HEK293 (cell line): Measurements from ENCODE around the gene LRRC49.

Experiments used
- ZNF140 ChIP-seq: fragments of 450-650 bp; formaldehyde crosslinking; IDR thresholded peaks from 2 replicates; pipeline ENCODE4 v1.5.1; 2016; ENCODE audit warnings: missing biosample characterization, missing genetic modification characterization
- ZNF292 ChIP-seq: fragments of 450-650 bp; formaldehyde crosslinking; IDR thresholded peaks from 2 replicates; pipeline ENCODE4 v1.5.1; 2016; ENCODE audit warnings: low read depth, missing biosample characterization, missing genetic modification characterization, borderline replicate concordance
- TF ChIP-seq, protein P1 (sequence below): fragments of 450-650 bp; formaldehyde crosslinking; IDR thresholded peaks from 2 replicates; pipeline ENCODE4 v1.5.1; 2016; ENCODE audit warnings: missing biosample characterization, missing genetic modification characterization

DNA sequence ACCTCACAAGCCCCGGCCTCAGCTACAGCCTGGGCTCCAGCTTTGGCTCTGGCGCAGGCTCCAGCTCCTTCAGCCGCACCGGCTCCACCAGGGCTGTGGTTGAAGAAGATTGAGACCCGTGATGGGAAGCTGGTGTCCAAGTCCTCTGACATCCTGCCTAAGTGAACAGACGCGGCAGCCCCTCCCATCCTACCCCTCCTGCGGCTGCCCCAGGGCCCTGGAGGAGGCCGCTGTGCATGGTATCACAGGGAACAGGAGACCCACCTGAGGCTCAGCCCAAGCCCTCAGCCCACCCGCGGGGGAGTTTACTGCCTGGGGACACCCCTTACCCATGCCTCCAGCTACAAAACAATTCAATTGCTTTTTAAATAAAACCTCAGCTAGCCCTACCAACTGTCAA is 32.6 kb upstream of the LRRC49 start:
- TF ChIP-seq, protein P1, sequence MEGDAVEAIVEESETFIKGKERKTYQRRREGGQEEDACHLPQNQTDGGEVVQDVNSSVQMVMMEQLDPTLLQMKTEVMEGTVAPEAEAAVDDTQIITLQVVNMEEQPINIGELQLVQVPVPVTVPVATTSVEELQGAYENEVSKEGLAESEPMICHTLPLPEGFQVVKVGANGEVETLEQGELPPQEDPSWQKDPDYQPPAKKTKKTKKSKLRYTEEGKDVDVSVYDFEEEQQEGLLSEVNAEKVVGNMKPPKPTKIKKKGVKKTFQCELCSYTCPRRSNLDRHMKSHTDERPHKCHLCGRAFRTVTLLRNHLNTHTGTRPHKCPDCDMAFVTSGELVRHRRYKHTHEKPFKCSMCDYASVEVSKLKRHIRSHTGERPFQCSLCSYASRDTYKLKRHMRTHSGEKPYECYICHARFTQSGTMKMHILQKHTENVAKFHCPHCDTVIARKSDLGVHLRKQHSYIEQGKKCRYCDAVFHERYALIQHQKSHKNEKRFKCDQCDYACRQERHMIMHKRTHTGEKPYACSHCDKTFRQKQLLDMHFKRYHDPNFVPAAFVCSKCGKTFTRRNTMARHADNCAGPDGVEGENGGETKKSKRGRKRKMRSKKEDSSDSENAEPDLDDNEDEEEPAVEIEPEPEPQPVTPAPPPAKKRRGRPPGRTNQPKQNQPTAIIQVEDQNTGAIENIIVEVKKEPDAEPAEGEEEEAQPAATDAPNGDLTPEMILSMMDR (tag by site-specific recombination): no peak
- no peak for TF ChIP-seq ZNF292 (tag by site-specific recombination)
- TF ChIP-seq ZNF140: no peak
